GM21619 (cell line): Measurements from ENCODE around the gene ASB10.

ENCODE experiments used
- ATAC-seq: cut with Tn5 transposase; IDR thresholded peaks from one replicate; pipeline ENCODE4 v1.9.1; 2021; ENCODE audit not compliant: unreplicated experiment

The ASB10 gene

GRCh38 chr7:151137791-151138152 is 49.3 kb downstream of the ASB10 start:
- no peak for ATAC-seq

- ATAC-seq = no peak
Measured at GRCh38 chr7:151137076-151137675, 49.9 kb downstream of the ASB10 start.

DNA sequence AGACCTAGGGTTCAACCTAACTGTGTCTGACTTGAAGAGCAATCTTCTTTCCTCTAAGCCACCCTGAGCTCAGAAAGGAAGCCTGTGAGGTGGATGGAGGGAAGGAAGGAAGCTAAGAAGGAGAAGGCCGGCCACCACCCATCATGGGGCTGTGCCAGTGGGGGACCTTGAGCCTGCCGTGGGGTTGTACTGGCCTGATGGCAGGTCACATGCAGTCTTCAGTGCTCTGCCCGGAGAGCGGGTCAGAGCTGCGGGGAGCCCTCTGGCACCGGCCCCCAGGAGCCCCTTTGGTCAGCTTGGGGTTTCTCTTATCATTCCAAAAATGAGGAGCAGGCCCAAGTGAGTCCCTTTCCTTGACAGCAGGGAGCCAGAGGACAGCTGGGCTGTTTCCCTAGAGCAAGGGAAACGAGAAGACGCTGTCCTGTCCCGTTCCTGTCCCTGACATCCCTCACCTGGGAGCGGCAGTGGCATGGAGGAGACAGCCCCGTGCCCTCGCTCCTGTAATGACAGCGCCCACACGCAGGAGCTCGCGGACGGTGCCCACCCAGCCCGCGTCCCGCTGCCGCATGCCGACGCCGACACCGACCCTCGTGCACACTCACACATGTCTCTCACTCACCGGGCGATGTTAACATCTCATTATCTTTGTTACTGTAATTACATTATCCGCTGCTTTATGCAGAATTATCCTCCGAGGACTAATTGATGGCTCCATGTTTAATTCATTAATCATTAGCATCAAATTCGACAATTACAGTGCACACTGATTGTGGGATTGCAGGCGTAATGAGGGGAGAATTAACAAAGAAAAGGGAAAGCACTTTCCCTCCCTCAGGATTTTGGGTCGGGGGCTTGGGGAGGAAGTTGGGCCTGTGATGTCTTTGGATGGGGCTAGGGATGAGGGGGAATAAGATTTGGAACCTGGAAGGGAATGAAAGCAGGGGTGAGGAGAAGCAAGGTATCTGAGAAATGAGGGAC is 50.9 kb downstream of the ASB10 start:
- no peak for ATAC-seq

GRCh38 chr7:151135525-151135845 is 51.6 kb downstream of the ASB10 start:
- no peak for ATAC-seq

DNA sequence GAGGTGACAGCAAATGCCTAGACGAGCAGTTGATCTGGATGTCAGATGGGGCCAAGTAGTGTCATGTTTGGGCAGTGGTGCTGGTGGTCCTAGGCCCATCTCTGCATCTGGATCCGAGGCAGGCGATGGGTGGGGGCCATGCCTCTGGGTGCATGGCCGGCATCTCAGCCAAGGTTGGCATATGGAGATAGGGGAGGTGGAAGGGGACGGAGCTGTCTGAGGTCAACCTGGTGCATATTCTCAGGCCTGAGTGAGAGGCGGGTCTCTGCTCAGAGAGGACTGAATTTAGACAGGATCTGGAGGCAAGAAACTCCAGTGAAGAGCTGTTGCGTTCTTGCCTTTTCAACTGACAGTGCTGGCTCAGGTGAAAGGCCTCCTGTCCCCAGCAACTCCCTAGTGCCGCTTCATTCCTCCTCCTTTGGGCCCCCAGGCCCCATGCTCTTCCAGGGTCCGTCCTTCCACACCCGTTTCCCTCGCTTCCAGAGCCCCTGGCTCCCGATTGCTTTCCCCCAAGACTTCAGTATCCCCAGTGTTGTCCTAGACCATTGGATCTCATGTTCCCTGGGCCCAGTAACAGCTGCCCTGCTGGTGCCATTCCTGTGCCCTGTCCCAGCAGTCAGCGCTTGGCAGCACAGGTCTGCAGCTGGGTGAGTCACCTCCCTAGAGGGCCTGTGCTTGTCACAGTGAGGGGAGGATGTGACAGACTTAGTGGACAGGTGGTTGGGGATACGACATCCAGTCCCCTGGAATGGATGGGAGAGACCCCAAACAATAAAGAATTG is 52.1 kb downstream of the ASB10 start:
- ATAC-seq = no peak

DNA sequence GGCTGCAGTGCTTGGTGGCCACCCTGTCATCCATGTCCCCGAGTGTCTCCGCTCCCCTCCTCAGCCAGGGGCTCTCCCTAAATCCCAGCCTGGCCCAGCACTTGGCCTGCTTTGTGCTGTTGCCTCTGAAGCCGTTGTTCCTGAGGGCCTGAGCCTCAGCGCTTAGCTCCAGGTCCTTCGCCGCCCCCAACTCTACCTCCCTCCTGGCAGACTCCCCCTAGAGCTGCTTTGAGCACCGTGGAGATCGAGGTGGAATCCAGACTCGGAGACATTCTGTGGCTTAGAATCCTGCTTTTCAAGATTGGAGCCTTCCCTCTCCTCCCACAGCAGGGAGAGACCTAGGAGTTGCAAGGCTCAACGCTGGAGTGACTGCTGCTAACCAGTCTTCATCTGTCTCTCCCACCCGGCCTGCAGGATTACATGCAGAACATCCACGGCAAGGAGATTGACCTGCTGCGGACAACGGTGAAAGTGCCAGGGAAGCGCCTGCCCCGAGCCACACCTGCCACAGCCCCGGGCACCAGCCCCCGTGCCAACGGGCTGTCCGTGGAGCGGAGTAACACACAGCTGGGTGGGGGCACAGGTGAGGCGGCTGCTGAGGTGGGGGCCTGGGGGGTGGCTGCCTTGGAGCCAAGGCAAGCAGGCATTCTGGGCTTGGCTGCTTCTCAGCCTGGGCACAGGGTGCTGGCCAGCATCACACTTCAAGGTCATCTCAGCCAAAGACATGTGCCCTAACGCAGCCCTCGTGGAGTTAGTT is 52.9 kb downstream of the ASB10 start:
- no peak for ATAC-seq

GRCh38 chr7:151133266-151133985 is 53.6 kb downstream of the ASB10 start:
- ATAC-seq = no peak

GRCh38 chr7:151132461-151133205 is 54.4 kb downstream of the ASB10 start:
- no peak for ATAC-seq

DNA sequence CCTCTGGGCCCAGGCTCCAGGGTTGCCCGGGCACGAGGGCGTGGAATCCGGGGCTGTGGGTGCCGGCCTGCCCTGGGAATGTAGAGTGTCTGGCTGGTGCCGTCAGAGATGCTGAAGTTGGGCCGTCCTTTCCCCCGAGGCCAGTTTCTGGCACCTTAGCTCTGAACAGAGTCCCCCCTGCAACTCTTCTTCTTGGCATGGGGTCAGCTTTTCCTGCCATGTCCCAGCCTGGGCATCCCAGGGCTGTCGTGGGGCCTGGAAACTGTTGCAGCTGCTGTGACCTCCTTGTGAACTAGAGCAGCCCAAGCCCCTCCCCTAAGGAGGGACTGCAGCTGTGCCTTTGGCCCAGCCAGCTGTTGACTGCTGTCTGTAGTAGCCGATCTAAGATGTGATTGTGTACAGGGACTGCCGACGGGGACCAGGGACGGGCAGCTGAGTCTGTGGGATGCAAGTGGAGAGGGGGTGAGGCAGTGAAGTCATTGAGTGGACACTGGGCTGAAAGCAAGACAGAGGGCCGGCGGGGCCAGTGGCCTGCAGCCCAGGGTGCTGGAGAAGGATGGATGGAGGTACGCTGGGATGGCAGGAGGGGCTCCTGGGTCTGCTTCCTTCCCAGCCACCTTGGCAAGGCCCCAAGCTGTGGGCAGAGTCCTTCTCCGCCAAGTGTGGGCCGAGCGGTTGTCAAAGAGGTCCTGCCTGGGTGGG is 55.3 kb downstream of the ASB10 start:
- no peak for ATAC-seq

DNA sequence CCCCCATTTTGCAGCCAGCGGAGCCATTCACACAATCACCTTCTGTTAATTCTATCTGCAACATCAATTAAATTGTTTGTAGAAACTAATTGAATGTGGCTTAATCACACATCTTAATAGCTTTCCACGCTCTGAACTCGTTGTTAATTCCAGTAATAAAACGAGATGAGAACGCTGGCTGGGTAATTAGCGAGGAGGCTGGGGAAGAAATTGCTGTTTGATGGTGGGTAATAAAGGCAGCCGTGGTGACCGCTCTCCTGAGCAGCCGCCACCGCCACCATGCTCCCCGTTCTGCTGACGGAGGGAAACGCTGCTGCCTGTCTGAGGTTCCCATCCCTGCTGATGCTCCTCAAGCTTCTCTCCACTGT is 55.8 kb downstream of the ASB10 start:
- ATAC-seq = no peak

GRCh38 chr7:151130741-151131157 is 56.3 kb downstream of the ASB10 start:
- no peak for ATAC-seq

- ATAC-seq = no peak
Measured at GRCh38 chr7:151129960-151130591, 57.0 kb downstream of the ASB10 start.

- ATAC-seq = no peak
Measured at GRCh38 chr7:151129117-151129959, 57.7 kb downstream of the ASB10 start.

DNA sequence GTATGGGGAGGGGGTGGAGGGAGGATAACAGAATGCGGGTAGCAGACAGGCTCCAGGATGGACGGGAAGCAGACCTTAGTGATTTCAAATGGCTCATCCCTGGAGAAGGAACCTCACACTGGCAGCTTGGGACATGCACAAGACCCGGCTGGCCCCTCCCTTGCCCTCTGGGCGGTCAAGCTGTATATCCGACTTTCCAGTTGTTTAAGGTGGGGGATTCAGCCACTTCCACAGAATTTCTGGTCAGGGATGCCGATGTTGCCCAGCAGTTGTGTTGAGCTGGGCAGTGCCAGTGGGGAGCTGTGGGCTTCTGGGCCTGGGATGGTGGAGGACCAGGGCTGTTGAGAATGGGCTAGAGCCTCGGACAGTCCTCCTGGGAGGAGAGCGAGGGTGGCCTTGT is 58.3 kb downstream of the ASB10 start:
- ATAC-seq = no peak

DNA sequence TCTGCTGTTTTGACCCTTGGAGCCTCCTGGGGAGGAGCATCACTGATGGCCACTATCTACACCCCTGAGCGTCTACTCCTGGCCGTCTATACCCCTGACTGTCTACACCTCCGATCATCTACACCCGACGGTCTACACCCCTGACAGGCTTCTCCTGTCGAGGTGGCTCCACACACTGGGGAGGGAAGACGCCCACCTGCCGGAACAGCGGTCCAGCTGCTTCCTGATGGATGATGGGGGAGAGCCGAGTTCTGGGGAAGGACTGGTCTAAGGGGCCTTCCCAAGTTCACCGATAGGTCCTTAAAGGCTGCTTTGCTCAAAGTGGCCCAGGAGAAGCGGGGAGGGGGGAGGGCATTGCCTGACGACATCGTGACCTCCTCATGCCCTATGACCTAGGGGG is 58.9 kb downstream of the ASB10 start:
- no peak for ATAC-seq

DNA sequence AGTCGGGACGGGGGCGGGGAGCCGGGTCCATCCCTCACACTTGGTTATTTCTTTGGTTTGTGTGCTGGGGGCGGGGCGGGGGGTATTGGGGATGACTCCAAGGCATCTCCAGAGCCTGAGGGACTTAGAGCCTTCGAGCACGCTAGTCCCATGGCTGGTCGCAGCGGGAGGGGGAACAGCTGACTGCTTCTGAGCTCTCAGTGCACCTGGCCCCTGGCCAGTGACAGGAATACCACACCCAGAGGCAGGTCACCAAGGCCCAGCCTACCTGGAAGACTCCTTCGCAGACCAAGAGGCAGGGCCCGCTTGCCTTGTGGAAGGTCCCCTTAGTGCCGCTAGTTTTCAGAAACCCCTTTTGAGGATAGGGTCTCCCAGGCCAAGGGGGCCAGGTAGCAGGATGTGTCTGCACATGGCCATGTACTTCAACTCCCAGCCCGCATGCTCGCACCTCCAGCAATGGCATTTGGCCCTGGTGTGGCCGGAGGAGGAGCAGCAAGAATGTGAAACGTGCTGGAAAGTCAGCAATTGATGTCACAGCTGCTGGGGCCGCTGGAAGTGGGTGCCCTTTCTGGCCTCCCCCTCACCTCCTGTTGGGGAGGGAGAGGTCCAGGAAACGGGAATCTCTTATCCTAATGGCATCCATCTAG is 60.4 kb downstream of the ASB10 start:
- no peak for ATAC-seq

GRCh38 chr7:151125846-151126481 is 61.1 kb downstream of the ASB10 start:
- ATAC-seq = no peak
